Posterior cingulate gyrus (tissue), 11 donors: ENCODE results near the gene NDRG3.
A peak's percentile ranks its signal among the peaks of the same experiment; 100 is the strongest.

Experiments
- DNase-seq, 10 donors: peaks; one replicate each; pipeline versions ENCODE4 v3.0.0 to v3.0.0-alpha.2; 2020 to 2021; ENCODE audit warnings: mixed read lengths in 3 of 10
- intact Hi-C: fragments of 100-400 bp; cut with DNase I; formaldehyde crosslinking; loops from one replicate; pipeline ENCODE4 v1.15.1; 2023

Gene NDRG3

GRCh38 chr20:36768768-36769430 is 23.0 kb upstream of the NDRG3 start:
- no peak for DNase-seq
- intact Hi-C loops = no loop called here

DNA sequence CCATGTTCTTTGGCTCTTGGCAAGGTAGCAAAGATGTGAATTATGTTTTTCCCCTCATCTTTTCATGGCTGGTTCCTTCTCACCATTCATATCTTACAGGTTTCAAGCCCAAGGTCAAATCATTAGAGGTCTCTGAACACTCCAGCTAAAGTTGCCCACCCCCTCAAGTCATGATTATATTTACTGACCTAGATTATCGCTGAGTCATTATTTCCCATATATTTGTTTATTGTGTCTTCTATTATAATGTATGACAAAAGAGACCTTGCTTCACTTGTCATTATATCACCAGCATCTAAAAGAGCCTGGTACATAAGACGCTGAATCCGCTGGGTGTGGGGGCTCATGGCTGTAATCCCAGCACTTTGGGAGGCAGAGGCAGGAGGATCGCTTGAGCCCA is 15.2 kb upstream of the NDRG3 start:
- intact Hi-C loops = no loop called here
- no peak for DNase-seq

DNA sequence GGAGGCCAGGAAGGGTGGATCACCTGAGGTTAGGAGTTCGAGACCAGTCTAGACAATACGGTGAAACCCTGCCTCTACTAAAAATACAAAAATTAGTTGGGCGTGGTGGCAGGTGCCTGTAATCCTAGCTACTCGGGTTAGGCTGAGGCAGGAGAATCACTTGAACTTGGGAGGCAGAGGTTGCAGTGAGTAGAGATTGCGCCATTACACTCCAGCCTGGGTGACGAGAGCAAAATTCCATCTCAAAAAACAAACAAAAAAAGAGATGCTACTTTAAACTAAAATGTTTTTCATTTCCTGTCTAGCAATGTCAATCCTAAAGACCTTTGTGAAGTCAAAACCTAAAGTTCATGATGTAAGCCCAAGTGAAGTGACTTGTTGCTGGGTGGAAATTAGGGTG is 14.8 kb upstream of the NDRG3 start:
- intact Hi-C loops = no loop called here
- DNase-seq = no peak

DNA sequence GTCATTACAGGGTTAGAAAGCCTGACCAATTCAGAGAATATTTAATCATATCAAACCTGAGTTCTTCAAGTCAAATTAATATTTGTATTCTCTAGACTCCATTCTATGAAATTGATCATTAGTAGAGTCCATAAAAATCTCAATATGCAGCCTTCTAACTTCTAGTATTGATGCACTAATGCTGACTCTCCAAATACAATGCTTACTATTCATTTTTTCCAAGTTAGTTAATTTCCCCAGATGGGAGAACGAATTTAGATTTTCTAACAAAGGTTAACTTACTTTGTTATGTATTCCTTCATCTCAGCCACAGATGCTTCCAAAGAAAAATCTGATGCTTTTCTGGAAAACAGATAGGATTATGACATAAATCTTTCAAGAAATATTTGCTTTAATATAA is 12.4 kb upstream of the NDRG3 start:
- no peak for DNase-seq
- intact Hi-C loops = loop anchor here (5.0 kb wide), 1 partner anchor 151 kb away; the partner anchor contains the start of gene RAB5IF

DNA sequence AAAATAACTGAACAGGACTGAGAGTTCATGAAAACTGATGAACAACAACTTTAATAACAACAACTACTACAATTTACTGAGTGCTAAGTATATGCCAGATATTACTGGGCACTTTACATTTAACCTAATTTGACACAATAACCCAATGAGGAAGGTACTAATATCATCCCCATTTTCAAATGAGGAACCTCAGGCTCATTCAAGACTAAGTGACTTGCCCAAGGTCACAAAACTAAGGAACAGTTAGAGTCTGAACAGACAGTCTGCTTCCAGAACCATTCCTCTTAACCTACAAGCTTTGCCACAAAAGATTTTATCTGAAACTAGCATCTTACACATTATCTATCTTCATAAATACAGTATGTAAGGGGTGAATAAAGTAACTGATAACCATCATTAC is 10.6 kb upstream of the NDRG3 start:
- no peak for DNase-seq
- intact Hi-C loops = loop anchor here (5.0 kb wide), 1 partner anchor 149 kb away; the partner anchor contains the start of gene RAB5IF

DNA sequence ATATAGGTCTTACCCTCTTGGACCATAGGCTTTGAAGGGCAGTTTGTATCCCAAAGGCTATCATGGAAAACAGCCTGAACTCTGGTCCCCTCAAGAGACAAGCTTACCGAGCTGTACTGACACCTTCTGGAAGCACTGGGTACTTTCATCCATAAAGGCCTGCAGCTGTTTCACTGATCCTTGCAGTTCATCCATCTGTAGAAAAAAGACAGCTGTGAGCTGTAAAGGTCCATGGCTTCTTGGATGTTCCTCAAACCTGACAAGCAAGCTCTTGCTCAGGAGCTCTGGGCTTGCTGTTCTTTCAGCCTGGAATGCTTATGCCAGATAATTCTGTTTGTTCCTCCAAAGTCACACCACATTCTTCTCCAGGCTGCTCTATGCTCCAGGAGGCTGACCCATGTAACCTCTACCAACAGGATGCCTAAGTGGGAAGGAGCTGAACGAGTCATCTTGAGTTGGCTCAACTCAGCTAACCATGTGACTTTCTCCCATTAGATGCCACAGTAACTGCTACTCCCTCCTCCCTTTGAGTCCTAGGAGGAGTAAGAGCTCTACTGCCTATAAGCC is 8.8 kb upstream of the NDRG3 start:
- intact Hi-C loops = loop anchor here (5.0 kb wide), 1 partner anchor 147 kb away; the partner anchor contains the start of gene RAB5IF

GRCh38 chr20:36752582-36752981 is 6.7 kb upstream of the NDRG3 start:
- intact Hi-C loops = no loop called here
- no peak for DNase-seq

More for the DNA sequence above, 8.8 kb upstream of the NDRG3 start:
- DNase-seq = peak in 4 of 10 donors; percentile 23 to 53 (median 50)

DNA sequence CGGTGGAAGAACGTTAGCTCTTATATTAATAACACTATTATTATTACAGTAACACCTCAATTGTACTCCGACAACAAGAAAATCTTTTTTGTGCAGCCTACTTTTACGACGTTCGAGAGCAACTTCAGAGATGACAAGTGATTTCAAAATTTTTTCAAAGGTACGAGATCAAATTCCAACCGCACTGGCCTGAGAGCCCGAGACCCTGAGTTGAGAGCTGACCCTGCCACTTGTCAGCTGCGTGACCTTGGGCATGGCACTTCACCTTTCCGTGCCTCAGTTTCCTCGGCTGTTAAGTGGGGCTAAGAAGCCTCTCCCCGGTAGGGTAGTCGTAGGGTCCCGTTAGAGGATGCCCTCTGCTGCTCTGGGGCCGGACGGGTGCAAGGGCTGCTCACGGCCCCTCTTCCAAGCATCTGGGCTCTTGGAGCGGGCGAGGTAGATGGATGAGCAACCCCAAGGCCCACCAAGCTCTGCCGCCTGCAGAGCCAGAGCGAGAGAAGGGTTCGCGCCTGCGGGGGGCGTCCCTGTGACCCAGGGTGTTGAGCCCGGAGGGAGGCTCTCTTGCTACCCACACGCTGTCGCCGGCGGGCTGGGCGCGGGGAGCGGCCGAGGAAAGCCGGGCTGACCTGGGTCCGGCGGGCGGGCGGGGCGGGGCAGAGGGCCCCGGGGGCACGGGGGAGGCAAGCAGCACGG is 510 bp downstream of the NDRG3 start:
- peak in 6 of 10 donors; percentile 20 to 92 (median 30) for DNase-seq
- intact Hi-C loops = no loop called here

DNA sequence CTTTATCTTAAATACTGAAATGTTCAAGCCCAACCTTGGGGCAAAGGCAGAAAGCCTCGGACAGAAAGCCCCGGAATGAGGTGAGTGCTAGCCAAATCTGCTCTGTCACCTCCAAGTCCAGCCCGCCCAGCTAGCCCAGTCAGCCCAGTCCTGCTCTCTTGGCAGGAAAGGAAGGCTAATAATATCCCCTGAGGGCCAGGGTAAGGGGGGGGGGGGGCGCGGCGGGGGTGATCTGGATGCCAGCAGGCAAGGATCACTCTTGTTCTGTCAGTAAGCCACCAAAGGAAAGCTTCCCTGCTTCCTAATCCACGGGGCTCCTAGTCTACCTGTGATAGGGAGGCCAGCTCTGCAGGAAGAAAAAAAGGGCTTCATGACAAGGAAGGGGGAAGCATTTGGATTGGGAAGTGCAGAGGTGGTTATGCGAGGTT is 1.1 kb downstream of the NDRG3 start:
- peak in 3 of 10 donors; percentile 21 to 80 (median 28) for DNase-seq
- intact Hi-C loops = no loop called here

- intact Hi-C loops = no loop called here
- DNase-seq = no peak
Measured at GRCh38 chr20:36744243-36744642, 1.6 kb downstream of the NDRG3 start.

- DNase-seq = no peak
- intact Hi-C loops = no loop called here
Measured at GRCh38 chr20:36742558-36742957, 3.3 kb downstream of the NDRG3 start.

DNA sequence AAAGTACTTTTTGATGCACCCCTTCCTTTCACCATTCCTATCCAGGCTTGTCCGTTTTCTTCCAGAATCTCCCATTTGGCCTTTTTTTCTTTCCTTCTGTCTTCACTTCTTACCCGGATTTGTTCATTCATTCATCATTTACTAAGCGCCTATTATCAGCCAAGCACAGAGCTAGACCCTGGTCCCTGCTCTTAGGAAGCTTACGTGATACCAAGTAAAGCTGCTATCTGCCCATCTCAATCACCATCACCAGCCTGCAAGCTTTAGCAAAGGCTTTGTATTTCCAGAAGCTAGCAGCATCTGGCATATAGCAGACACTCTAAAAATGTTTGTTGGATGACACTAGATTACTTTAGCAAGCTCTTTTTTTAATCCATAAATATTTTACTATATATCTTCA is 4.8 kb downstream of the NDRG3 start:
- intact Hi-C loops = no loop called here

DNA sequence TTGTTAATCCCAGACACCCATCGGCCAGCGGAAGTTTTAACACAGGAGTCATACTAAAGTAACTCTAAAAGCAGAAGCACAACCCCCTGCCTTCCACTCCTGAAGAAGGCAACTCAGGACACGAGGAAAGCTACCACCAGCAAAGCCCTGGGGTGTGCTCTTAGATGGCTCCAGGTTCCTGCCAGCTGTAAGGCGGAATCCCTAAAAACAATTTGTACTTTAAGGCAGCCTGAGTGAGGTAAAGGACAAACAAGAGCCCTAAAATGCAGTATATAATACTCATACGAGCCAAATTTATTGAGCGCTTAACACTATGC is 8.7 kb downstream of the NDRG3 start:
- intact Hi-C loops = no loop called here
- DNase-seq = no peak

More for the DNA sequence above, 4.8 kb downstream of the NDRG3 start:
- DNase-seq = peak in 1 of 10 donors; percentile 39

GRCh38 chr20:36736451-36737182 is 9.3 kb downstream of the NDRG3 start:
- no peak for DNase-seq
- intact Hi-C loops = no loop called here

DNA sequence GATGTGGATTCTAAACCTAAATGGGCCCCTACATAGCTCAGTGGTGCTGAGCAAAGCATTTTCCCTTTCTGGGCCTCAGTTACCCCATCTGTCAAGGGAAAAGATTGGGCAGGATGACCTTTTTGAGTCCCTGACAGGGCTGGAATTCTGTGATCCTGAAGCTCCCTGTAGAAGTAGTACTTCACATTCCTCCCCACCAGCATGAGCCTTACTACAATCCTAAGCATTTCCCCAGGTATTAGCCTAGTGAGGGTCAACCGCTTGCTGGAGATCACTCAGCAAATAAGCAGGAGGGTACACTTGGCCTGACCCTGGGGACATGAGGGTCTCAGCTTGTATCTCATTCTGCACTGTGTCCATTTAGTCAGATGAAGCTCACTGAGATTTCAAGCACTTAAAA is 13.4 kb downstream of the NDRG3 start:
- DNase-seq = no peak

DNA sequence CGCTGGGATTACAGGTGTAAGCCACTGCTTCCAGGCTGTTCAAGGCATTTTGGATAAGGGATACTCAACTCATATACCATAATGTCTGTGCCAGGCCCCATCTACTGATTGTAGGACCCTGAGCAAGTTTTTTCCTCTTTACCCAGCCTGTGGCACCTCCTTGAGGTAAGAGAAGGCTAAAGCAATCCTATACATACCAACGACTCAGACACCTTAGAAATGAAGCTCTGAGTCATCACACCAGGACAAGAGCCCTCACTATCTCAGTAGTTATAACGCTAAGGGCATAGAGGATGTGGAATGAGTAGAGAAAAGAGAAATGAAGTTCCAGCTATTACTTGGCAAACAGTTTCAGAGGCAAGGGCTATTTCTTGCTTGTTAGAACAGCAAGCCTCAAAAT is 16.9 kb downstream of the NDRG3 start:
- intact Hi-C loops = no loop called here

More for the DNA sequence above, 13.4 kb downstream of the NDRG3 start:
- intact Hi-C loops = no loop called here

GRCh38 chr20:36726168-36726567 is 19.7 kb downstream of the NDRG3 start:
- intact Hi-C loops = no loop called here
- no peak for DNase-seq

More for the DNA sequence above, 16.9 kb downstream of the NDRG3 start:
- no peak for DNase-seq

GRCh38 chr20:36720510-36720909 is 25.4 kb downstream of the NDRG3 start:
- no peak for DNase-seq
- intact Hi-C loops = no loop called here

- peak in 3 of 10 donors; percentile 16 to 31 (median 27) for DNase-seq
- intact Hi-C loops = loop anchor here (5.0 kb wide), 1 partner anchor 170 kb away; no protein-coding TSS in a partner anchor
Measured at GRCh38 chr20:36717657-36718056, 28.2 kb downstream of the NDRG3 start.

GRCh38 chr20:36717021-36717420 is 28.9 kb downstream of the NDRG3 start:
- DNase-seq = no peak

GRCh38 chr20:36712775-36713174 is 33.1 kb downstream of the NDRG3 start:
- no peak for DNase-seq
- intact Hi-C loops = no loop called here

More at GRCh38 chr20:36717021-36717420, 28.9 kb downstream of the NDRG3 start:
- intact Hi-C loops = loop anchor here (5.0 kb wide), 1 partner anchor 170 kb away; no protein-coding TSS in a partner anchor
